HEK293 (cell line): ENCODE measurements around the gene HIF1A.

ENCODE experiments used
- ATF2 ChIP-seq: fragments of 450-650 bp; formaldehyde crosslinking; IDR thresholded peaks from 2 replicates; pipeline ENCODE4 v1.5.1; 2016; ENCODE audit warnings: missing biosample characterization, missing genetic modification characterization, low read depth
- HOXA7 ChIP-seq: sonication (generic); formaldehyde crosslinking; IDR thresholded peaks from 2 replicates; pipeline ENCODE4 v1.8.1; 2022; ENCODE audit warnings: missing genetic modification reagents, borderline replicate concordance
- KLF10 ChIP-seq: fragments of 450-650 bp; IDR thresholded peaks from 2 replicates; pipeline ENCODE4 v1.5.1; 2018; ENCODE audit warnings: missing biosample characterization, mild to moderate bottlenecking, missing genetic modification characterization
- PATZ1 ChIP-seq: fragments of 450-650 bp; formaldehyde crosslinking; IDR thresholded peaks from 2 replicates; pipeline ENCODE4 v1.5.1; 2016; ENCODE audit warnings: missing biosample characterization, missing genetic modification characterization
- ZBTB17 ChIP-seq: fragments of 450-650 bp; formaldehyde crosslinking; IDR thresholded peaks from 2 replicates; pipeline ENCODE4 v1.5.1; 2016; ENCODE audit warnings: missing biosample characterization, missing genetic modification characterization
- ZBTB48 ChIP-seq: fragments of 450-650 bp; formaldehyde crosslinking; IDR thresholded peaks from 2 replicates; pipeline ENCODE4 v1.5.1; 2016; ENCODE audit warnings: missing biosample characterization, missing genetic modification characterization
- ZBTB8A ChIP-seq: fragments of 450-650 bp; formaldehyde crosslinking; IDR thresholded peaks from 2 replicates; pipeline ENCODE4 v1.5.1; 2016; ENCODE audit warnings: missing biosample characterization, missing genetic modification characterization
- ZFHX2 ChIP-seq: fragments of 450-650 bp; formaldehyde crosslinking; conservative IDR thresholded peaks from 2 replicates; pipeline ENCODE4 v1.5.1; 2016; ENCODE audit warnings: missing biosample characterization, missing genetic modification characterization
- ZNF114 ChIP-seq: fragments of 450-650 bp; formaldehyde crosslinking; IDR thresholded peaks from 2 replicates; pipeline ENCODE4 v1.5.0; 2017; ENCODE audit warnings: missing biosample characterization, missing genetic modification characterization
- ZNF341 ChIP-seq: fragments of 450-650 bp; formaldehyde crosslinking; IDR thresholded peaks from 2 replicates; pipeline ENCODE4; 2016; ENCODE audit warnings: low read depth, missing biosample characterization, missing genetic modification characterization
- ZNF561 ChIP-seq: fragments of 450-650 bp; IDR thresholded peaks from 2 replicates; pipeline ENCODE4 v1.5.1; 2018; ENCODE audit warnings: missing biosample characterization, missing genetic modification characterization, borderline replicate concordance
- ZNF596 ChIP-seq: fragments of 450-650 bp; IDR thresholded peaks from 2 replicates; pipeline ENCODE4 v1.5.0; 2018; ENCODE audit warnings: missing biosample characterization, mild to moderate bottlenecking, missing genetic modification characterization, moderate library complexity
- ZNF610 ChIP-seq: fragments of 450-650 bp; formaldehyde crosslinking; IDR thresholded peaks from 2 replicates; pipeline ENCODE4 v1.5.1; 2016; ENCODE audit warnings: missing biosample characterization, missing genetic modification characterization, borderline replicate concordance
- ZNF777 ChIP-seq: fragments of 450-650 bp; formaldehyde crosslinking; IDR thresholded peaks from 2 replicates; pipeline ENCODE4 v1.5.1; 2017; ENCODE audit warnings: missing biosample characterization, missing genetic modification characterization, borderline replicate concordance
- ZSCAN30 ChIP-seq: fragments of 450-650 bp; IDR thresholded peaks from 2 replicates; pipeline ENCODE4 v1.5.1; 2018; ENCODE audit warnings: missing biosample characterization, mild to moderate bottlenecking, missing genetic modification characterization, moderate library complexity
- ZSCAN5A ChIP-seq: fragments of 450-650 bp; formaldehyde crosslinking; IDR thresholded peaks from 2 replicates; pipeline ENCODE4 v1.5.1; 2016; ENCODE audit warnings: missing biosample characterization, missing genetic modification characterization
- TF ChIP-seq, protein P1 (sequence below): fragments of 450-650 bp; formaldehyde crosslinking; IDR thresholded peaks from 2 replicates; pipeline ENCODE4 v1.5.1; 2016; ENCODE audit warnings: missing biosample characterization, missing genetic modification characterization
- TF ChIP-seq, protein P2 (sequence below): fragments of 450-650 bp; formaldehyde crosslinking; IDR thresholded peaks from 2 replicates; pipeline ENCODE4 v1.5.1; 2016; ENCODE audit warnings: missing biosample characterization, missing genetic modification characterization
- TF ChIP-seq, protein P3 (sequence below): fragments of 450-650 bp; formaldehyde crosslinking; IDR thresholded peaks from 2 replicates; pipeline ENCODE4 v1.5.1; 2017; ENCODE audit warnings: missing biosample characterization, missing genetic modification characterization

HIF1A gene

DNA sequence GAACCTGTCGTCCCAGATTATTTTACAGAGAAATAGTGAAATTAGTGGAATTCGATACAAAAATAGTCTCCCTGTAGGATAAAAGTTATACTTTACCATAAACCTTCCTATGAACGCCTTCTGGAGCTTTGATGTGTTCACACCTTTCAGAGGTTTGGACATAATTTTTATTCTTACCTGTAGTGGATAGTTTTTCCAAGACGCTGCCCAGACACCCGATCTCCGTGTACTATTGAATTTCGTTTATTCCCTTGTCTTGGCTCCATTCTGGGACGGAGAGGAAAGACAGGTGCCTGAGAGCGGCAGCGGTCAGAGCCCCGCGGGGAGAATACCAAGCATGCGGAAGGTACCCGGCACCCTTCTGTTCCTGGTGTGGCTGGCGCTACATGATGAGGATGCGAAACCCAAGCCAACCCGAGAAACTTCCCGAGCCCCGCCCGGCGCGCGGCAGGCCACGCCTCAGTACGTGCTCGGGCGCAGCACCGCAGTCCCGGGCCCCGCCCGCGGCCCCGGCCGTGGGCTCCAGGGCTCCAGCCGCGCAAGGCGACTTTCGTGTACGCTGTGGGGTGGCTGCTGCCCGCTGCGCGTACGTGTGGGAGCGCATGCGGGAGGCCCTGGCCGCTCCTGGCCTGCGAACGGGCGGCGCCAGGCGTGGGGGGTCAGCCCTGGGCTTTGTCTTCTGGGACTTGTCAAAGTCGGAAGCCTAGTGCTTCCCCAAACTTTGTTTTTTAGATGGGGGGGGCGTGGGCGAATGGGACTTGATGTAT lies 55.6 kb downstream of the HIF1A start (continued):
- TF ChIP-seq ZBTB48 (tag by site-specific recombination): no peak
- peak; percentile 74; the same call in 1 of the 2 replicates for TF ChIP-seq ZNF610
- TF ChIP-seq ZNF596 (tag by site-specific recombination): peak; percentile 37; the same call in 1 of the 2 replicates
- peak; percentile 68 for TF ChIP-seq PATZ1
- TF ChIP-seq HOXA7 (CRISPR knock-in tag): no peak
- TF ChIP-seq ZSCAN30 (tag by site-specific recombination): peak; percentile 83; the same call in 1 of the 2 replicates
- TF ChIP-seq, protein P1, sequence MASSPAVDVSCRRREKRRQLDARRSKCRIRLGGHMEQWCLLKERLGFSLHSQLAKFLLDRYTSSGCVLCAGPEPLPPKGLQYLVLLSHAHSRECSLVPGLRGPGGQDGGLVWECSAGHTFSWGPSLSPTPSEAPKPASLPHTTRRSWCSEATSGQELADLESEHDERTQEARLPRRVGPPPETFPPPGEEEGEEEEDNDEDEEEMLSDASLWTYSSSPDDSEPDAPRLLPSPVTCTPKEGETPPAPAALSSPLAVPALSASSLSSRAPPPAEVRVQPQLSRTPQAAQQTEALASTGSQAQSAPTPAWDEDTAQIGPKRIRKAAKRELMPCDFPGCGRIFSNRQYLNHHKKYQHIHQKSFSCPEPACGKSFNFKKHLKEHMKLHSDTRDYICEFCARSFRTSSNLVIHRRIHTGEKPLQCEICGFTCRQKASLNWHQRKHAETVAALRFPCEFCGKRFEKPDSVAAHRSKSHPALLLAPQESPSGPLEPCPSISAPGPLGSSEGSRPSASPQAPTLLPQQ: peak; percentile 14; the same call in 1 of the 2 replicates
- TF ChIP-seq, protein P2, sequence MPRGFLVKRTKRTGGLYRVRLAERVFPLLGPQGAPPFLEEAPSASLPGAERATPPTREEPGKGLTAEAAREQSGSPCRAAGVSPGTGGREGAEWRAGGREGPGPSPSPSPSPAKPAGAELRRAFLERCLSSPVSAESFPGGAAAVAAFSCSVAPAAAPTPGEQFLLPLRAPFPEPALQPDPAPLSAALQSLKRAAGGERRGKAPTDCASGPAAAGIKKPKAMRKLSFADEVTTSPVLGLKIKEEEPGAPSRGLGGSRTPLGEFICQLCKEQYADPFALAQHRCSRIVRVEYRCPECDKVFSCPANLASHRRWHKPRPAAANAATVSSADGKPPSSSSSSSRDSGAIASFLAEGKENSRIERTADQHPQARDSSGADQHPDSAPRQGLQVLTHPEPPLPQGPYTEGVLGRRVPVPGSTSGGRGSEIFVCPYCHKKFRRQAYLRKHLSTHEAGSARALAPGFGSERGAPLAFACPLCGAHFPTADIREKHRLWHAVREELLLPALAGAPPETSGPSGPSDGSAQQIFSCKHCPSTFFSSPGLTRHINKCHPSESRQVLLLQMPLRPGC: no peak
- TF ChIP-seq ZBTB17 (tag by site-specific recombination): peak; percentile 16; the same call in 1 of the 2 replicates
- peak; percentile 95 for TF ChIP-seq ZBTB8A
- TF ChIP-seq KLF10: peak; percentile 69; the same call in 1 of the 2 replicates
- TF ChIP-seq ATF2: no peak
- TF ChIP-seq, protein P3, sequence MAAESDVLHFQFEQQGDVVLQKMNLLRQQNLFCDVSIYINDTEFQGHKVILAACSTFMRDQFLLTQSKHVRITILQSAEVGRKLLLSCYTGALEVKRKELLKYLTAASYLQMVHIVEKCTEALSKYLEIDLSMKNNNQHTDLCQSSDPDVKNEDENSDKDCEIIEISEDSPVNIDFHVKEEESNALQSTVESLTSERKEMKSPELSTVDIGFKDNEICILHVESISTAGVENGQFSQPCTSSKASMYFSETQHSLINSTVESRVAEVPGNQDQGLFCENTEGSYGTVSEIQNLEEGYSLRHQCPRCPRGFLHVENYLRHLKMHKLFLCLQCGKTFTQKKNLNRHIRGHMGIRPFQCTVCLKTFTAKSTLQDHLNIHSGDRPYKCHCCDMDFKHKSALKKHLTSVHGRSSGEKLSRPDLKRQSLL (tag by site-specific recombination): 0 out of 2 replicates have a peak, but pooled peaks have one; percentile 5
- peak; percentile 35 for TF ChIP-seq ZNF341
- TF ChIP-seq ZFHX2 (tag by site-specific recombination): peak; percentile 83
- TF ChIP-seq ZNF777 (tag by site-specific recombination): no peak
- TF ChIP-seq ZNF114 (tag by site-specific recombination): no peak
- peak; percentile 95 for TF ChIP-seq ZNF561 (tag by site-specific recombination)
- TF ChIP-seq ZSCAN5A (tag by site-specific recombination): 0 out of 2 replicates have a peak, but pooled peaks have one; percentile 66
